T-helper 17 cell (primary cell): ENCODE results near the gene TSBP1. TPM values are rescaled to one million over a fixed set of nuclear protein-coding genes. Genes with fewer than 3 reads are reported as not detected.

Source experiments
- ATAC-seq: fragments of 150-1000 bp; cut with Tn5 transposase; 2 replicates; pipeline ENCODE4 v1.10.0; 2021; ENCODE audit warnings: mild to moderate bottlenecking, moderate library complexity
- DNase-seq, 3 donors: peaks; one replicate each; pipeline versions ENCODE4 v3.0.0 to v3.0.0-alpha.2; 2020 to 2021
- H3K9me3 ChIP-seq: one replicate; pipeline ENCODE4 v1.7.0; 2013; ENCODE audit warnings: low read length, mild to moderate bottlenecking; ENCODE audit not compliant: control insufficient read depth, poor library complexity, severe bottlenecking
- H3K27ac Mint-ChIP-seq: one replicate; pipeline ENCODE4 v1.8.0; 2022; ENCODE audit warnings: mild to moderate bottlenecking, moderate library complexity, mixed read lengths
- H3K27me3 Mint-ChIP-seq: one replicate; pipeline ENCODE4 v1.8.0; 2022; ENCODE audit warnings: mixed read lengths
- H3K36me3 Mint-ChIP-seq: one replicate; pipeline ENCODE4 v1.8.0; 2022; ENCODE audit warnings: low read depth, mixed read lengths
- H3K4me1 Mint-ChIP-seq: one replicate; pipeline ENCODE4 v1.8.0; 2022; ENCODE audit warnings: mild to moderate bottlenecking, mixed read lengths
- H3K4me3 Mint-ChIP-seq: one replicate; pipeline ENCODE4 v1.8.0; 2022; ENCODE audit warnings: mild to moderate bottlenecking, moderate library complexity, mixed read lengths
- total RNA-seq, 4 donors: library from RNA in 2 of 4; stranded (reverse) in 2 of 4; gene quantifications; one replicate each; pipeline ENCODE4 v1.2.3 and lab custom pipeline; 2022 to 2026

The TSBP1 gene
- total RNA-seq, 2 donors from 2014 or later, result not detected

DNA sequence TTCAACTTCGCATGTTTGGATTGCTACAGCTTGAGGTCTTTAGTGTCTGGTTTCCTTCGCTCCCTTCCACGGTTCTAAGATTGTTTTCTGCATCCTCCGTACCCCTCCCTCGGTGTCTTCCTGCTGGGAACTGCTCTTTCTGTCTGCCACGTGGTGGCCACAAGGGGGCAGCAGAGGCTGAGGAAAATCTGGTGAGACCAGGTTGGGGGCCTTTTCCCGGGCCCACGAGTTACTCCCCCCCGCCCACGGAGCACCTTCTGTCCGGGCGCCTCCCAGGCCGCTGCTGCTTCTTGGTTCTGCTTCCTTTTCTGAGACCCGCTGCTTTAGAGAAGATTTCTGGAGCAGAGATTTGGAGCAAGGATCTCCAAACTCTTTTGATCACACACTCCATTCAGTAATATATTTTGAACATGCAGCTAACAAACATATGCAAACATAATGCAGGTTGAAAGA, 126.7 kb downstream of the TSBP1 start:
- no peaks in the 10 kb centered on the region for H3K27me3 Mint-ChIP-seq
- DNase-seq (peak; percentile 55 to 60 (median 57)), ATAC-seq (peak; percentile 73)
- peak overlapping the region; percentile 94 for H3K27ac Mint-ChIP-seq
- no peaks in the 10 kb centered on the region for H3K9me3 ChIP-seq
- H3K36me3 Mint-ChIP-seq, result peaks cover 2% of the 10 kb centered on the region
- peak overlapping the region; percentile 78 for H3K4me3 Mint-ChIP-seq
- peaks cover 9% of the 10 kb centered on the region for H3K4me1 Mint-ChIP-seq

- H3K27ac Mint-ChIP-seq, result peak overlapping the region; percentile 94
- peaks cover 2% of the 10 kb centered on the region for H3K36me3 Mint-ChIP-seq
Measured at GRCh38 chr6:32244270-32244669, 127.4 kb downstream of the TSBP1 start.

More at GRCh38 chr6:32244270-32244669, 127.4 kb downstream of the TSBP1 start:
- DNase-seq, result no peak
- Mint-ChIP-seq H3K4me3 (no peak overlapping the region), H3K27me3 (no peaks in the 10 kb centered on the region), H3K4me1 (peaks cover 9% of the 10 kb centered on the region)
- ATAC-seq, result no peak
- H3K9me3 ChIP-seq, result no peaks in the 10 kb centered on the region

Other genes with a start within 250 kb of the TSBP1 start
- 100 to 1,000 TPM; 107 to 117 TPM for gene ATF6B, start 243.7 kb downstream of the TSBP1 start, total RNA-seq
- 1 to 10 TPM; 1.5 to 1.6 TPM for gene FKBPL, start 241.6 kb downstream of the TSBP1 start, total RNA-seq
- under 1 TPM; 0.35 to 0.50 TPM for gene PRRT1, start 220.0 kb downstream of the TSBP1 start, total RNA-seq
- gene PPT2, start 217.8 kb downstream of the TSBP1 start, total RNA-seq, result 1 to 10 TPM; 8.1 to 9.2 TPM
- gene EGFL8, start 207.3 kb downstream of the TSBP1 start, total RNA-seq, result 1 to 10 TPM; 9.6 to 9.7 TPM
- gene AGPAT1, start 195.8 kb downstream of the TSBP1 start, total RNA-seq, result 10 to 100 TPM; 22.7 to 54.2 TPM
- 10 to 100 TPM; 20.9 to 30.0 TPM for gene RNF5, start 193.5 kb downstream of the TSBP1 start, total RNA-seq
- 10 to 100 TPM; 22.2 to 27.4 TPM for gene AGER, start 187.7 kb downstream of the TSBP1 start, total RNA-seq
- 100 to 1,000 TPM; 103 to 110 TPM for gene PBX2, start 181.7 kb downstream of the TSBP1 start, total RNA-seq
- gene GPSM3, start 179.3 kb downstream of the TSBP1 start, total RNA-seq, result 100 to 1,000 TPM; 268 to 291 TPM
- 1 to 10 TPM in 1 of 2 donors, under 1 TPM in 1; 0.60 to 1.0 TPM for gene NOTCH4, start 147.8 kb downstream of the TSBP1 start, total RNA-seq
- not detected for gene BTNL2, start 35.3 kb upstream of the TSBP1 start, total RNA-seq
- gene HLA-DRA, start 68.0 kb upstream of the TSBP1 start, total RNA-seq, result 100 to 1,000 TPM in 1 of 2 donors, 10 to 100 TPM in 1; 80.9 to 117 TPM
- gene HLA-DRB5, start 158.4 kb upstream of the TSBP1 start, total RNA-seq, result 1 to 10 TPM; 2.8 to 8.8 TPM
- 10 to 100 TPM; 39.8 to 46.5 TPM for gene HLA-DRB1, start 217.9 kb upstream of the TSBP1 start, total RNA-seq